PC-3 (cell line): Measurements from ENCODE around the gene WFS1. TPM values are rescaled to one million over a fixed set of nuclear protein-coding genes. Genes with fewer than 3 reads are reported as not detected.

Source experiments
- ATAC-seq: fragments of 200-7000 bp; cut with Tn5 transposase; 2 replicates; pipeline ENCODE4 v1.9.1; 2020; ENCODE audit warnings: mild to moderate bottlenecking, moderate library complexity
- BruUV-seq: library from RNA; stranded (reverse); fragments of 400-500 nt; replicated peaks from 2 replicates; lab custom pipeline; 2021; lab: Mats Ljungman, UMichigan
- CTCF ChIA-PET: fragments of 300-600 bp; sonication (Branson Sonifier 250); formaldehyde crosslinking; loops from one replicate; lab custom pipeline; 2022; ENCODE audit warnings: antibody characterized with exemption; lab: Charles Lee
- POLR2A ChIA-PET: fragments of 300-600 bp; sonication (Branson Sonifier 250); formaldehyde crosslinking; loops from one replicate; lab custom pipeline; 2022; ENCODE audit warnings: antibody characterized with exemption; ENCODE audit not compliant: unreplicated experiment; lab: Charles Lee
- DNase-seq: peaks from one replicate; pipeline ENCODE4 v3.0.0-alpha.2; 2015
- H2AFZ ChIP-seq: fragments of 300-600 bp; sonication (generic); 2 replicates; pipeline ENCODE4 v1.6.0; 2016; ENCODE audit warnings: antibody characterized with exemption, low read length
- H3F3A ChIP-seq: fragments of 300-600 bp; sonication (generic); one replicate; pipeline ENCODE4 v1.6.0; 2017; ENCODE audit warnings: antibody characterized with exemption, low read length, control low read depth, mild to moderate bottlenecking; ENCODE audit not compliant: unreplicated experiment
- H3K27ac ChIP-seq: fragments of 300-600 bp; sonication (generic); 2 replicates; pipeline ENCODE4 v1.5.1; 2016; ENCODE audit warnings: mild to moderate bottlenecking, low read length
- H3K27me3 ChIP-seq: fragments of 300-600 bp; sonication (generic); 2 replicates; pipeline ENCODE4 v1.6.1; 2016; ENCODE audit warnings: low read length, mixed read lengths
- H3K36me3 ChIP-seq: fragments of 300-600 bp; sonication (generic); 2 replicates; pipeline ENCODE4 v1.6.1; 2016; ENCODE audit warnings: low read depth, mixed run types, low read length, mixed read lengths
- H3K4me1 ChIP-seq: fragments of 300-600 bp; sonication (generic); 2 replicates; pipeline ENCODE4 v1.5.1; 2016; ENCODE audit warnings: low read length; ENCODE audit not compliant: insufficient read depth
- H3K4me2 ChIP-seq: fragments of 300-600 bp; sonication (generic); 2 replicates; pipeline ENCODE4 v1.6.0; 2016; ENCODE audit warnings: low read length
- H3K4me3 ChIP-seq: fragments of 300-600 bp; sonication (generic); 2 replicates; pipeline ENCODE4 v1.5.1; 2016; ENCODE audit warnings: mild to moderate bottlenecking, low read length, mixed read lengths
- H3K79me2 ChIP-seq: fragments of 300-600 bp; sonication (generic); 2 replicates; pipeline ENCODE4 v1.6.1; 2017; ENCODE audit warnings: low read length, mixed read lengths
- H3K9ac ChIP-seq: fragments of 300-600 bp; sonication (generic); 2 replicates; pipeline ENCODE4 v1.6.0; 2016; ENCODE audit warnings: mild to moderate bottlenecking, low read length
- H3K9me2 ChIP-seq: fragments of 300-600 bp; sonication (generic); replicated peaks from 2 replicates; pipeline ENCODE4 v1.6.1; 2016; ENCODE audit warnings: mixed run types, low read length, mixed read lengths
- H3K9me3 ChIP-seq: fragments of 300-600 bp; sonication (generic); 2 replicates; pipeline ENCODE4 v1.6.1; 2016; ENCODE audit warnings: low read length, mixed read lengths
- H4K20me1 ChIP-seq: fragments of 300-600 bp; sonication (generic); 2 replicates; pipeline ENCODE4 v1.6.1; 2016; ENCODE audit warnings: low read length, mixed read lengths
- EZH2 ChIP-seq: fragments of 300-600 bp; sonication (generic); IDR thresholded peaks from one replicate; pipeline ENCODE4 v1.6.1; 2017; ENCODE audit warnings: antibody characterized with exemption, mild to moderate bottlenecking, low read length; ENCODE audit not compliant: unreplicated experiment
- EZH2phosphoT487 ChIP-seq: fragments of 300-600 bp; sonication (generic); IDR thresholded peaks from 2 replicates; pipeline ENCODE4 v1.6.1; 2018; ENCODE audit warnings: mild to moderate bottlenecking, antibody characterized with exemption, low read length, borderline replicate concordance
- intact Hi-C: fragments of 100-400 bp; cut with micrococcal nuclease; formaldehyde crosslinking; loops from 2 replicates; pipeline ENCODE4 v1.9.0; 2023
- total RNA-seq: library from RNA; depleted of rRNA; stranded (reverse); fragments of >200 nt; gene quantifications from 2 replicates; pipeline ENCODE4 v1.2.3, GENCODE V29; 2014
- TF ChIP-seq, protein P1 (sequence below): fragments of 300-600 bp; sonication (generic); conservative IDR thresholded peaks from 2 replicates; pipeline ENCODE4 v1.5.1; 2017; ENCODE audit warnings: antibody characterized with exemption, low read depth, mild to moderate bottlenecking, low read length

The WFS1 gene
- total RNA-seq, 1 experiment from 2014 or later = 35.7 TPM

DNA sequence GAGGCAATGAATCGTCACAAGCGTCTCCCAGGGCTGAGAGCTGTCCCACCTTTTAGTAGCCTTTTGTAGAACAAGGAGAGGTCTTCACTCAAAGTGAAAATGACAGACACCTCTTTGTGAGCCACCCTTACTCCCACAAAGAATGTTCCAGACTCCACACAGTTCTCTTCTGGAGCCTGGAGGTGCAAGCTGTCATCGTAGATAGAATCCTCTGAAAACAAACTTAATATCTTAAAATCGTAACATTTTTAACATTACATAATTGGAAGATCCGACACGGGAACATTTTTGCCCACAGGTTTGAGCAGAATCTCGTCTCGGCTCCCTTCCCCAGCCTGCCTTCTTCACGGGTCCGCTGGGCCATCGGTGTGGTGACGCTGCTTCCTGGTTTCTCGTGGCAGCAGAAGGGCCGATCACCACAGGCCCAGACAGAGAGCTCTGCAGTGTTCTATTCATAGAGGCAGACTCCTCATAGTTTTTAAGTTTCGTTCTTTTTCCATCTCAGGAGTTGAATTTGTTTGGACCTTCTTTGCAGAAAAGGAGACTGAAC is 27.7 kb downstream of the WFS1 start:
- ATAC-seq (no peak), DNase-seq (no peak)
- POLR2A ChIA-PET = no interaction called here
- Histone ChIP-seq H3K9ac (no peak overlapping the region), H3K9me3 (no peaks in the 10 kb centered on the region), H3F3A (no peaks in the 10 kb centered on the region), H3K9me2 (no peaks in the 10 kb centered on the region), H4K20me1 (no peaks in the 10 kb centered on the region), H2AFZ (no peak overlapping the region), H3K4me1 (no peaks in the 10 kb centered on the region), H3K27me3 (no peaks in the 10 kb centered on the region), H3K4me3 (no peak overlapping the region), H3K79me2 (no peaks in the 10 kb centered on the region), H3K4me2 (no peak overlapping the region), H3K27ac (no peak overlapping the region), H3K36me3 (no peaks in the 10 kb centered on the region)
- CTCF ChIA-PET = no interaction called here
- no peak for TF ChIP-seq EZH2
- no peak for TF ChIP-seq EZH2phosphoT487
- TF ChIP-seq, protein P1, sequence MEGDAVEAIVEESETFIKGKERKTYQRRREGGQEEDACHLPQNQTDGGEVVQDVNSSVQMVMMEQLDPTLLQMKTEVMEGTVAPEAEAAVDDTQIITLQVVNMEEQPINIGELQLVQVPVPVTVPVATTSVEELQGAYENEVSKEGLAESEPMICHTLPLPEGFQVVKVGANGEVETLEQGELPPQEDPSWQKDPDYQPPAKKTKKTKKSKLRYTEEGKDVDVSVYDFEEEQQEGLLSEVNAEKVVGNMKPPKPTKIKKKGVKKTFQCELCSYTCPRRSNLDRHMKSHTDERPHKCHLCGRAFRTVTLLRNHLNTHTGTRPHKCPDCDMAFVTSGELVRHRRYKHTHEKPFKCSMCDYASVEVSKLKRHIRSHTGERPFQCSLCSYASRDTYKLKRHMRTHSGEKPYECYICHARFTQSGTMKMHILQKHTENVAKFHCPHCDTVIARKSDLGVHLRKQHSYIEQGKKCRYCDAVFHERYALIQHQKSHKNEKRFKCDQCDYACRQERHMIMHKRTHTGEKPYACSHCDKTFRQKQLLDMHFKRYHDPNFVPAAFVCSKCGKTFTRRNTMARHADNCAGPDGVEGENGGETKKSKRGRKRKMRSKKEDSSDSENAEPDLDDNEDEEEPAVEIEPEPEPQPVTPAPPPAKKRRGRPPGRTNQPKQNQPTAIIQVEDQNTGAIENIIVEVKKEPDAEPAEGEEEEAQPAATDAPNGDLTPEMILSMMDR = no peak
- no TSS peak for BruUV-seq
- intact Hi-C loops = no loop called here

DNA sequence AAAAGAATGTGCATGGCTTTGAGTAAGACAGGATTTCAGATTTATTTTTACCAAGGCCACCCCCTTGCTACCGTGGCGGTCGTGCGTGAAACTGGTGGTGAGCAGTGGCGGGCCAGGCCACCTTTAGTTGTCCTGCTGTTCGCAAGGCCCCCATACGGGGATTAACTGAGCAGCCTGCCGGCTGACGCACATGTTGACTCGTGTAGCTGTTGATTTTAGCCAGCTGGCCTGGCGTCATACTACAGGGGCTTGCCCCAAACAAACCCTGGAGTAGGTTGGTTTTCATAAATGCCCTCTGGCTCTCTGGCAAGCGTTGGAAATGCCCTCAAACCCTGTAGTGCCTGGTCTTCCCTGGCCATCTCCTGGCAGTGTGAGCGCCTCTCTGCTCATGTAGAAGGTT is 28.4 kb downstream of the WFS1 start:
- DNase-seq (no peak), ATAC-seq (no peak)
- Histone ChIP-seq H3K4me2 (no peak overlapping the region), H3K27ac (no peak overlapping the region), H3K4me3 (no peak overlapping the region), H4K20me1 (no peaks in the 10 kb centered on the region), H3K4me1 (no peaks in the 10 kb centered on the region), H2AFZ (no peak overlapping the region), H3K9me2 (no peaks in the 10 kb centered on the region), H3K36me3 (no peaks in the 10 kb centered on the region), H3F3A (no peaks in the 10 kb centered on the region), H3K9ac (no peak overlapping the region), H3K27me3 (no peaks in the 10 kb centered on the region), H3K79me2 (no peaks in the 10 kb centered on the region), H3K9me3 (no peaks in the 10 kb centered on the region)
- BruUV-seq = no TSS peak
- ChIA-PET POLR2A (no interaction called here), CTCF (interaction anchor here (0.6 kb wide), 1 partner anchor 22 kb away, joined by 4 read pairs; no protein-coding TSS in a partner anchor)
- TF ChIP-seq, protein P1 = no peak
- TF ChIP-seq EZH2phosphoT487 (no peak), EZH2 (no peak)
- intact Hi-C loops = no loop called here

DNA sequence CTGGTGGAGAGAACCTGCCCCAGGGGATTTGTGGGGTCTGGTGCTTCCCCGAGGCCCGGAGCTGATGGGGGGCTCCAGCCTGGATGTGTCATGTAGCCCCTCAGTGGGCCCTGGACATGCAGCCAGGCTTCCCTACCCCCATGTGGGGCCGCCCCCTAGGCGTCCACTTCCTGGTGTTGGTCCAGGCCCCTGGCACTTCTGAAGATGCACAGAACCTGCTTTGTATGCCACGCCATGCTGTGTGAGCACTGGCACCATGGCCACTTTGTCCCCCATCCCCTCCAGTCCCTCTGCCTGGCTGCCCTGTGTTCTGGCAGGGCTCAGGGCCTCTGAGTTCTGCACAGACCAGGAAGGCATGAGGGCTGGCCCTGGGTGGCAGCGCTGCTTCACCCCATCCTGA is 29.2 kb downstream of the WFS1 start:
- Histone ChIP-seq H2AFZ (no peak overlapping the region), H3K27ac (no peak overlapping the region), H3K27me3 (no peaks in the 10 kb centered on the region), H3K9me3 (no peaks in the 10 kb centered on the region), H3K79me2 (no peaks in the 10 kb centered on the region), H3K36me3 (no peaks in the 10 kb centered on the region), H3K4me1 (no peaks in the 10 kb centered on the region), H3K9me2 (no peaks in the 10 kb centered on the region), H3K9ac (no peak overlapping the region), H3F3A (no peaks in the 10 kb centered on the region), H4K20me1 (no peaks in the 10 kb centered on the region), H3K4me2 (no peak overlapping the region), H3K4me3 (no peak overlapping the region)
- POLR2A ChIA-PET = no interaction called here
- no TSS peak for BruUV-seq
- CTCF ChIA-PET = interaction anchor here (0.6 kb wide), 1 partner anchor 21 kb away, joined by 4 read pairs; no protein-coding TSS in a partner anchor
- ATAC-seq = no peak
- no peak for TF ChIP-seq EZH2phosphoT487
- TF ChIP-seq, protein P1 = no peak
- no peak for TF ChIP-seq EZH2
- intact Hi-C loops = no loop called here
- DNase-seq = no peak
